Cerebellar nuclear complex (tissue), 1 donor: ENCODE results near the gene GNAS-AS1.
"Not testable (repeated sequence)": the region's sequence is repeated elsewhere in the genome, so short reads cannot be mapped to it uniquely, and the experiment has no call there.

Source experiments
- DNase-seq, 2 experiments: peaks; one replicate each; lab custom pipeline; 2025; lab: John Stamatoyannopoulos, UW

GNAS-AS1 gene

DNA sequence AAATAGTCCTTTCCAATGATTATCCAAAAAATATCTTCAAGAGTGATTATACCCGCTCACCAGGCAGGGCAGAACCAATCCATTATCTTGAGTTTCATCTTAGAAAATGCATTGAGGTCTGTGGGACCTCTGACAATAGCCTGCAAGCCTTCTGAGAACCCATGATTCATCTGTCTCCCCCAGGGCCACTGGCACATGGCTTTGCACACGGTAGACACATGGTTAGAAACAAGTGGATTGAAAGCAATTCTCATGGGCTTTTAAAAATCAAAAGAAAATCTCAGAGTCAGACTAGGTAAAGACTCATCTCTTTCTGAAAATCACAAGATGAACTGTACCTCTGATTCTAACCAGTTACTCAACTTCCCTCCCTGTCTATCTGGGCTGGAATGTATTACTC lies 15.5 kb downstream of the GNAS-AS1 start:
- no peak for DNase-seq

- DNase-seq, result no peak
These were observed 16.8 kb downstream of the GNAS-AS1 start for GRCh38 chr20:58833921-58834320.

DNA sequence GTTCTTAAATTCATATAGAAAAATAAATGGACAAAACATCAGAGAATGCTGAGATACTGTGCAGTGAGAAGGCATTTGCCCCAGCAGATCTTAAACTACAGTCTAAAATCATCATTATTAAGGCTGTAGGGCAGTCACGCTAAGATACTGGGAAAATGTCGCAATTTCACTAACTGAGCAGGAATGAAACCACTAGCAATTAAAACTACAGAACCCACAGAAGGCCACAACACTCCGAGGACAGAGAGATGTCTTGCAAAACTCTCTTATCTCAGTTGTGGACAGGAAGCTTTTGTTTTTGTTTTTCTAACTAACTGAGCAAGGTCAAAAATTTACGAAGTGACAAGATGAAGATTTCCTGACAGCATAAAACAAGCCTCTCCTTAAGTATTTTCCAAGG lies 18.2 kb downstream of the GNAS-AS1 start:
- DNase-seq, result no peak

- no peak for DNase-seq
These were observed 21.2 kb downstream of the GNAS-AS1 start for GRCh38 chr20:58829531-58829941.

- not testable (repeated sequence) for DNase-seq
These were observed 21.9 kb downstream of the GNAS-AS1 start for GRCh38 chr20:58828804-58829203.

GRCh38 chr20:58828136-58828535 lies 22.6 kb downstream of the GNAS-AS1 start:
- no peak for DNase-seq

DNA sequence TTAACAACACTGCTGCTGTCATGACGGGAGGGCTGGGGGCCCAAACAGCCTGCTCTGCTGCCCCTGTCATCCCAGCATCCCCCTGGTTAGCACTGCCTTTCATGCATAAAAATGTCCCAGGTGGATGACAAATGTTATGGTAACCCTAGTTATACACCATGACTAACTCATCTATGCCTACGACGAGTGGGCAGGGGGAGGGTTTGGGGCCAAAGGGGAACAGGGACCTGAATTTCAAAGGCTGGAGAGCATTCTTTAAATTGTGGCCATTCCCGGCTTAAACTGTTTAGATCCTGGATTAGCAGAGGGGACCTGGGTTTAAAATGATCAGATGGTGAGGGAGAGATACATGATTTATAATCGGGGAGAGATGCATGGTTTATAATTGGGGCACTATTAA lies 24.4 kb downstream of the GNAS-AS1 start:
- DNase-seq, result no peak

- DNase-seq, result no peak
These were observed 25.3 kb downstream of the GNAS-AS1 start for GRCh38 chr20:58825450-58825849.

- no peak for DNase-seq
These were observed 25.9 kb downstream of the GNAS-AS1 start for GRCh38 chr20:58824843-58825242.

- no peak for DNase-seq
These were observed 27.7 kb downstream of the GNAS-AS1 start for GRCh38 chr20:58822748-58823730.

- DNase-seq, result no peak
These were observed 28.6 kb downstream of the GNAS-AS1 start for GRCh38 chr20:58822149-58822548.

DNA sequence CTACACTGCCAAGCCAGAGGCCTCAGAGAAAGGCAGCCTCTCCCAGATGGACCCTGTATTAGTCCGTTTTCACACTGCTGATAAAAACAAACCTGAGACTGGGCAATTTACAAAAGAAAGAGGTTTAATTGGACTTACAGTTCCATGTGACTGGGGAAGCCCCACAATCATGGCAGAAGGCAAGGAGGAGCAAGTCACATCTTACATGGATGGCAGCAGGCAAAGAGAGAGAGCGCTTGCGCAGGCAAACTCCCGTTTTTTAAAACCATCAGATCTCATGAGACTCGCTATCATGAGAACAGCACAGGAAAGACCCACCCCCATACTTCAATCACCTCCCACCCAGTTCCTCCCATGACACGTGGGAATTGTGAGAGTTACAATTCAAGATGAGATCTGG lies 30.2 kb downstream of the GNAS-AS1 start:
- DNase-seq, result not testable (repeated sequence)

GRCh38 chr20:58819921-58820320 lies 30.8 kb downstream of the GNAS-AS1 start:
- DNase-seq, result no peak

GRCh38 chr20:58818586-58819285 lies 32.0 kb downstream of the GNAS-AS1 start:
- DNase-seq, result no peak

- no peak for DNase-seq
These were observed 33.0 kb downstream of the GNAS-AS1 start for GRCh38 chr20:58817748-58818147.

GRCh38 chr20:58816957-58817651 lies 33.6 kb downstream of the GNAS-AS1 start:
- DNase-seq, result no peak

GRCh38 chr20:58816051-58816450 lies 34.7 kb downstream of the GNAS-AS1 start:
- DNase-seq, result no peak

- no peak for DNase-seq
These were observed 35.3 kb downstream of the GNAS-AS1 start for GRCh38 chr20:58815448-58815847.

- DNase-seq, result no peak
These were observed 37.3 kb downstream of the GNAS-AS1 start for GRCh38 chr20:58813369-58813768.

DNA sequence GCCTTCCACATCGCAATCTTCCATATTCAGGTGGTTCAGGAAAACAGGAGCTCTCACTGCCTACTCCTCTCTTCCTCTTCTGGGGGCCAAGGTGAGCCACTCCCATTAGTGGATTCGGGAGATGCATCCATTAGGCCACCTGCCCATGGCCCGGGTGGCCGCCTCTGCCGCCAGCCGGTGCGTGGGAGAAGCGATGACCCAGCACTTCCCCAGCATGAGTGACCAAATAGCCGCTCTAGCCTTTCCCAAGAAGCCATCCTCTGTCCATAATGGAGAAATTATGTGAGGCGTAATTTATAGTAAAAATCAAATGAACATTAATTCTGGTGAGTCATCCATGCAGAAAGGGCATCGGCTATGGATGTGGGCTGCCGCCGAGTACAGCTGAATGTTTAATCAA lies 39.4 kb downstream of the GNAS-AS1 start:
- no peak for DNase-seq

GRCh38 chr20:58810879-58811250 lies 39.8 kb downstream of the GNAS-AS1 start:
- DNase-seq, result no peak

DNA sequence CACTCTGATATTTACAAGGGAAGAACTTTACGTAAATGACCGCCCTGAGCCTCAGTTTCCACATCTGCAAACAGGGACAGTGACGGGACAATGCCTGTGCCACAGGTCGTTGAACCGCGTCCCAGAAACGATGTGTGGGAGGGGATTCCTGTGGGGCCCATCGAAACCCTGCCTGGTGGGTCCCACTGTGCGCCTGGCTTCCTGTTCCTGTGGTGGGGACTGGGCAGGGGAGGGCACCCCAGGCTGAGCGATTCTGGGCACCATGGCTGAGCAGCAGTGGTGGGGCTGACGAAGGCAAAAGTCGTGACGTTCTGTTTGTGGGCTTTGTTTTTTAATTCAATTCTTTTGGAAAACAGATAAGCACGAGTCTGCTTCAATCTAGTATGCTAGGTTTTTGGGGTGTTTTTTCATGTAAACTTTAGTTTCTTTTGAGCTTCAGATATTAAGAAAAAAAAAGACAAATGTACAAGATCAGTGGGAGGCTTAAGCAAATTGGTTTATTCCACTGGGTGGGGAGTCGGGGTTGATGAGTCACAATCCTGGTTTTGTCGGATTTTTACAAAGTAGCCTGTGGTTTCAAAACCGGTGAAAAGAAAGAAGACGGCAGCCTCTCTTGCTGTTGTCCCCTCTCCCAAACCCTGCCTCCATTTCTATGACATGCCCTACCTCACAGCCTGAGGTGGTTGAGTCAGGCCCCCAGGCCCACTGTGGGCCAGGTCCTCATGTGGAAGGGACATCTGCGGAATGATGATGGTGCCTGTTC lies 40.4 kb downstream of the GNAS-AS1 start:
- DNase-seq, result no peak
